ENCODE measurements around the gene BMP7.

The BMP7 gene

GRCh38 chr20:57139342-57140093, 126.9 kb downstream of the BMP7 start:
- no peak for DNase-seq

DNA sequence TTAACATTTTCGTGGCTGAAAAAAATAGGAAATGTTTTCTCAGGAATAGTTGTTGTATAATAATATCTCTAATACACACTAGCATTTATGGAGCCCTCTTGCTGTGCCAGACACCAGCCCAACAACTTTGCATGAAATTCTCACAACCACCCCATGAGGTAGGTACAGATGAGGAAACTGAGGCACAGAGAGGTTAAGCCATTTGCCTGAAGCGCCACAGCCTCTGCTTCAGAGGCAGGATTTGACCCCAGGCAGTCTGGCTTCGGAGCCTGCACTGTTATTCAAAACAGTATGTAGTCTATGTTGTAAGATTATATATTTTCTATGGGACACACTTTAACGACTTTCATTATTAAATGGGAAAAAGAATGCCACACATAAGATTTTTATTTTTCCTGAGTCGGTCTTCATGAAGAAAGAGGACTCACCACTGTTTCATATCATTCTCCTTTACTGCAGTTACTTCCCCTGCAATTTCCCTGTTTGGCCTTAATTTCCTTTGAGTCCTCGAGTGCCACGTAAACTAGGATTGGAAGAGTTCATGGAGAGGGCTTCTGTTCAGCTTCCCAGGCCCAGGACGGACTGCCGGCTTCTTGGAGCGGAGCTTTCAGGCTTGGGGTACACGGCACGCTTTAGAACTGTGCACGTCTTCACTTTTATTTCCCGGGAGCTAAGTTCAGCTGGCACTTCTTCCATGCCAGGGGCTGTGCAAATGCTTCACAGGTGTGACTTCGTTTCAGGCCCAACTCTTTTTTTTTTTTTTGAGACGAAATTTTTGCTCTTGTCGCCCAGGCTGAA, 128.0 kb downstream of the BMP7 start:
- no peak for DNase-seq

- DNase-seq, result no peak
These were observed 128.8 kb downstream of the BMP7 start for GRCh38 chr20:57137676-57138075.

DNA sequence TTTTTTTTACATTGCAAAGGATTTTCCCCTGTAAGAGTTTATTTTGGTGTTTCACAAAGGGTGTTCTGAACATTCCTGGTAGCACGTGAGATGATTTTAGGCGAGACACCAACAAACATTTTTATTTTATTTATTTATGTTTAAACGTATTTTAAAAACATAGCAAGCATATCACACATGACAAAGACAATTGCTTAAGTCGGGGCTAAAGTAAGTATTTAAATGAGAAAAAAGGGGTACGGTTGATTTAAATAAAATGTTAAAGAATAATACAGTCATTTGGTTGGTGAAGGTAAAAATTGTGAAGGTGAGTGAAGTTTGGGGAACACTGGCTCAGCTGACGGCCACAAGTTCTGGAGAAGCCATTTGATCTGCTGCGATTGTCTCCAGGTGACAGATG, 129.7 kb downstream of the BMP7 start:
- no peak for DNase-seq

DNA sequence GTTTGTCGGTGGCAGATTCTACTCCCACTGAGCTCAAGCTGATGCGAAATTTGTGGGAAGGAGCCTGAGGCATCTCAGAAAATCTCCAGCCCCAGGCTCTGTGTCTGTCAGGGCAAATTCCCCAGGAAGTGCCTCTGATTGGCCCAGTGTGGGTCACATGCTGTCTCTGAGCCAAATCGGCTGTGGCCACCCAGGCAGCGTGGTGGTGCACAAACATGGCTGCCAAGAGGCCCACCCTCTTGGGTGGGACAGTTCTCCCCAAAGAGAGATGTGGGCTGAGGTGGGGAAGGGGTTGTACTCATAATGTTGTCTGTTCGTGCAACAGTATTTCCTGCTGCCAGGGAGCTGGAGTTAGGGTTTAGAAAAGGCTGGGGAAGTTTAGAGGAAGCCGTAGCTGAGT, 130.6 kb downstream of the BMP7 start:
- no peak for DNase-seq

DNA sequence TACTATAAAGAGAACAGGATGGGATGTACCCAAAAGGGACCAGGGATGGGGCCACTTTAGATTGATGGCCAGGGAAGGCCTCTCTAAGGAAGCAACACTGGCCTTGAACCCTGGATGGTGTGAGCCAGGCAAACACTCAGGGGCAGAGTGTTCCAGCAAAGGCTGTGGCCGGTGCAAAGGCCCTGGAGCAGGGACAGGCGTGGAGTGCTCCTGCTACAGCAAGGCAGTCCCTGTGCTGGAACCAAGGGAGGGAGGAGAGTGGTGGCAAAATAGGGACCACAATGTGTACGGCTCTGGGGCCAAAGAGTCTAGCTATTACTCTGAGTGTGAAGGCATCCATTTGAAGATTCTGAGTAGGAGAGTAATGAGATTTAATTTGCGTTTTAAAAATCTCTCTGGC, 131.6 kb downstream of the BMP7 start:
- DNase-seq, result no peak

GRCh38 chr20:57133926-57134650, 132.4 kb downstream of the BMP7 start:
- DNase-seq, result no peak

DNA sequence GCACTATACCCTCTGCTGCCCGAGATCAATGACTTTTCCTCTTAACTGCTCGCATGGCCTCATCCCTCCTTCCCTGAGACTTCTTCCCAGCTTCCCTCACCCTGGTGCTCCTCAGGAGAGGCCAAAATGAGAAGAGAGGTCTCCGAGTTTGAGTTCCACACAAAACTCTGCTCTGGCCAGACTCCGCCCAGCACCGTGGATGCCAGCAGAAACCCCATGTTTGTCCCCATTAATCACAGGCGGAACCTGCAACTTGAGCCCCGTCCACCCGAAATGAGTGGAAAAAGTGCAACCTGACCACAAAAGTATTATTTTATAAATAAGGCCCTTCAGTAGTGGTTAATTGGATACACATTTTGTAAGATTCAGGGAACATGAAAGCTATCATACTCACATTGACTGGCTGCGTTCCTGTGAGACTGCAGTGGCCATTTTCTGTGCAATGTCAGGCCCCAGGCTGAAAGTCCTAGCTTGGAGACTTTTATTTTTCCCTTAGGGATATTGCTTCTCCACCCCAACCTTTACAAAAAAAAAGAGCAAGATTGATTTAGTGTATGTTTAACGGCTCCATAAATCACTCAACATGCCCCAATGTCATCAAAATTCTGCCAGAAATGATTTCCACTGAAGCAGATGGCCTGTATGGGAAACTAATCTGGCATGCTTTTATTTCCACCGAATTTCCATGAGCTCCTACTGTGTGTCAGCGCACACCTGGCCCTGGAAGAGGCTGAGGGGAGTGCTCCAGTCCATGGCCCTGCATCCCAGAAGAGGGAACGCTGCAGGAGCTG, 134.6 kb downstream of the BMP7 start:
- DNase-seq, result no peak

GRCh38 chr20:57131077-57131476, 135.4 kb downstream of the BMP7 start:
- no peak for DNase-seq

GRCh38 chr20:57130160-57130772, 136.2 kb downstream of the BMP7 start:
- no peak for DNase-seq

DNA sequence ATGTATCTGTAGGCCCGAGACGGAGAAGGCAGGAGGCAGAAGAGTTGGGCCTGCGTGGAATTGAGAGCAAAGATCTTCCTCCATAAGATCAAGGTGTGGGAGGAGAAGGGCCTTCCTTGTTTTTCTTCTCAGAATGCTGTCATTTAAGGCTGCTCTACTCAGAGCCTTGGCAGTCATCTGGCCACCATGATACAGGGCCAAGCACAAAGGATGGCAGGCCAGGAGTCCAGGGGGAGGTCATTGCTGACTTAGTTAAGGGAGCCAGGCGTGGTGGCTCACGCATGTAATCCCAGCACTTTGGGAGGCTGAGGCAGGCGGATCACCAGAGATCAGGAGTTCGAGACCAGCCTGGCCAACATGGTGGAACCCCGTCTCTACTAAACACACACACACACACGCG, 137.1 kb downstream of the BMP7 start:
- DNase-seq, result no peak

DNA sequence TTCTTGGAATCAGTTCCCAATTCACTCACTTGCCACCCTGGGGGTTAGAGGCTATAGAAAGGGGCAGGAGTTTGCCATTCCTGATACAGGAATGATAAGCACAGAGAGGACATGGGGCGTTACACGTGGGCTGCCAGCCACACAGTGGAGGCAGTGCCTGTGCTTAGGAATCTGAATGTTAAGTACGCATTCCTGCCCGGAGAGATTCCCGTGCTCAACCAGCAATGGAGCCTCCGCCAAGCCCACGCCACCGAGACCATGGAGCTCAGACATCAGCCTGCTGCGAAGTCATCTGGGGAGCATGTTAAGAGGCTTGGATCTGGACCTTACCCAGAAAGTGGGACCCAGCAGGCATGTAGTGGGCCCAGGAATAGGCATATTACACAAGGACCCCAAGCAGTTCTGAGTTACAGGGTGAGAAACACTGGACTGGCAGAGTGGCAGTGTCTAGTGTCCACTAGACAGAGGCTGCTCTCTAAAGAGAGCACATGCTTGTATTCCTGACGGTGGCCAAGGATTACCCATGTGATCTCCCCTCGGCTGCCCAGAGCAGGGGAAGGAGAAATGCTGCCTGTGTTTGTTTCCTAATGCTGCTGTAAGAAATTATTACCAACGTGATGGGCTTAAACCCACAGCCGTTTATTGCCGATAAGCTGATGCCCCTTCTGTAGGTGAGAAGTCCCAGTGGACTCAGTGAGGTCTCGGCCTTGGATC, 138.2 kb downstream of the BMP7 start:
- DNase-seq, result no peak

DNA sequence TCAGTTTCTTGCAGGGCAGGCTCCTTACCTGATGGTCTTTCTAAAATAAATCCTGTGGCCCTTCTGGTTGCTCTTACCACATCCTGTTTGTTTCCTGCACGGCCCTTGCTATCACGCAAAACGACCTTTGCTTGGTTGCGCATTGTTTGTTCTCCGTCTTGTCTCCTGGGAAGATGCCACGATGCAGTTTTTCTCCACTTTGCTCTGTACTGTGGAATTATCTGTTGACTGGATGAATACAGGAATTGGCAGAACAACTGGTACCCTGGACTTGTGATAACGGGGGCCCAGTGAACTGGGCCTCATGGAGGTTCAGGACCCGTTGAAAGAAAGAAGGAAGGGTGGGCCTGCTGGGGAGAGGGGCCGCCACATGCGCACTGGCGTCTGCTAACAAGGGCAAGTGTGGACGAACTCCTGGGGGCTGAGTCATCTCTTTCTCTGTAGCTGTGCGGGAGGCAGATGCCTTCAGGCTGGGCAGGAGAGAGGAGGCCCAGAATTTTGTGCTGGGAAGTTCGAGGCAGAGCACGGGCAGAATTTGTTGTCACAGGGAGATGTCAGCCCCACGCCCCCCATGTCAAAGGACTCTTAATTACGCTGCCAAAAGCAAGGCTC, 139.9 kb downstream of the BMP7 start:
- no peak for DNase-seq

DNA sequence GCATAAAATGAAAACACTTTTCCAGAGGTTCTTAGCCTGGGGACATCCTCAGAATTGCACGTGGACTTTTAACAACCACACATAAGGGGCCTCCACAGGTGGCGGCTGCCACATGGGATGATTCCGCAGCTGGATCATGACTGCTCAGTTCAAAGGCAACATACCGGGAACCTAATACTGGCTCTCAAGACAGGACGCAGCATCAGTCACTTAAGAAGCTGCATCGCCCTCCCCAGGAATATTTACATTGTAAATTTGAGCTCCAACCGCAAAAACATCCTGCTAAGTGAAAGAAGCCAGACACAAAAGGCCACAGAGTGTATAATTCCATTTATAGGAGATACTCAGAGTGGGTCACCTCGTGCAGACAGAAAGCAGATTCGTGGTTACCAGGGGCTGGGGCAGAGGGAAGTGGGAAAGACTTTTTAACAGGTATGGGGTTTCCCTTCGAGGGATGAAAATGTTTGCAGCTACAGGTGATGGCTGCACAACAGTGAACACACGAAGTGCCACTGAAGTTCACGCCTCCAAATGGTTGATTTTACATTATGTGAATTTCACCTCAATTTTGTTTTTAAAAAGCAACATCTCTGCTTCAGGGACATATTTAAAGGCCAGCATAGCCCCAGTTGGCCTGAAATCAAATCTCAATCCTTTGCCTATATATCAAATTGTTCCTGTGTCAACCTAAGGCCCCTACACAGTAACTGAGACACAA, 141.5 kb downstream of the BMP7 start:
- DNase-seq, result no peak

DNA sequence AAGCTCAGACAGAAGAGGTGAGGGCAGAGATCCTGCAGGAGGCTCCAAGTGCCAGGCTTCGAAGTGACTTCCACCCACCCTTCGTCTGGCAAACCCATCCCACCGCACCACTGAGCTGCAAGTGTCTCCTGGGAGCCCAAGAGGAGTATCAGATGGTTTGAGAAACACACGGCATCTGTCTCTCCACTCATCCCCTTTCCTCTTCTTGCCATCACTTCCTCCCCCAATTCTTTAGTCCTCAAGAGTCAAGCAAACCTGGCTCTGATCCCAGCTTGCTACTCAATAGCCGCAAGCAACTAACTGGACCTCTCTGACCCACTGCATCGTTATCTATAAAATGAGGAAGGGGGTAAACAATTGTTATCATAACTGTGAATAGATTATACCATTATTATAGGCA, 142.1 kb downstream of the BMP7 start:
- DNase-seq, result no peak

DNA sequence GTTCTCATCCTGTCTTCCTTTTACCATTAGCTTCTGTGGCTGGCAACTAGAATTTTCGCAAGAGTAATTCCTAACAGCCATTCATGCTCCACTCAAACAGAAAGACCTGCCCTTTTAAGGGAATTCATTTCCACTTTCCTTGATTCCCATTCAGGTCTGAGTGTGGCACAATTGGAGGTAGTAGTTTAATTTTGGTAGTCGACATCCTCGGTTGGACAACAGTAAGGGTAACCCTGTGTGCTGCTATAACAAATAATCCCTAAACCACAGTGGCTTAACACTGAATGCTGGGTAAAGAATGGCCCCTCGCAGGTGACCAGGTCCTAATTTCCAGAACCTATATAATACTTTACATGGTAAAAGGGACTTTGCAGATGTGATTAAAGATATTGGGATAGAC, 142.9 kb downstream of the BMP7 start:
- no peak for DNase-seq

GRCh38 chr20:57122536-57123489, 143.6 kb downstream of the BMP7 start:
- no peak for DNase-seq

- DNase-seq, result no peak
These were observed 147.5 kb downstream of the BMP7 start for GRCh38 chr20:57118964-57119363.

Measured in NCI-H1694 (cell line).